Astrocyte (in vitro differentiated cells and primary cell): Measurements from ENCODE around the gene CCNH. TPM values are rescaled to one million over a fixed set of nuclear protein-coding genes. Genes with fewer than 3 reads are reported as not detected.

ENCODE experiments used
- DNase-seq: peaks from one replicate; pipeline ENCODE4 v3.0.0-alpha.2; 2010; ENCODE audit warnings: low read depth
- FAIRE-seq: peaks from 2 replicates; lab custom pipeline; 2011; peaks lifted over from hg19 to GRCh38; lab: Jason Lieb, UNC
- H2AFZ ChIP-seq: 2 replicates; pipeline ENCODE4 v1.6.0; 2012; ENCODE audit warnings: low read depth, low read length, inconsistent platforms
- H3K27ac ChIP-seq: 2 replicates; pipeline ENCODE4 v1.5.1; 2011; ENCODE audit warnings: low read depth, low read length, inconsistent platforms
- H3K27me3 ChIP-seq: 2 replicates; pipeline ENCODE4 v1.6.0; 2011; ENCODE audit warnings: low read length, inconsistent platforms; ENCODE audit not compliant: insufficient read depth
- H3K36me3 ChIP-seq: 2 replicates; pipeline ENCODE4 v1.5.1; 2011; ENCODE audit warnings: low read length, inconsistent platforms; ENCODE audit not compliant: insufficient read depth
- H3K4me1 ChIP-seq: 2 replicates; pipeline ENCODE4 v1.5.1; 2011; ENCODE audit warnings: low read length, inconsistent platforms; ENCODE audit not compliant: insufficient read depth
- H3K4me2 ChIP-seq: 2 replicates; pipeline ENCODE4 v1.6.0; 2012; ENCODE audit warnings: low read length, inconsistent platforms
- H3K4me3 ChIP-seq: 2 replicates; pipeline ENCODE4 v1.5.1; 2011; ENCODE audit warnings: low read depth, mild to moderate bottlenecking, low read length, inconsistent platforms; ENCODE audit not compliant: insufficient read depth
- H3K79me2 ChIP-seq: 2 replicates; pipeline ENCODE4 v1.6.0; 2012; ENCODE audit warnings: mild to moderate bottlenecking, low read length, inconsistent platforms; ENCODE audit not compliant: insufficient read depth
- H3K9ac ChIP-seq: 2 replicates; pipeline ENCODE4 v1.6.0; 2012; ENCODE audit warnings: mild to moderate bottlenecking, low read length, inconsistent platforms
- H3K9me3 ChIP-seq: 2 replicates; pipeline ENCODE4 v1.5.1; 2012; ENCODE audit warnings: low read depth, mild to moderate bottlenecking, low read length, inconsistent platforms; ENCODE audit not compliant: insufficient read depth
- H4K20me1 ChIP-seq: 2 replicates; pipeline ENCODE4 v1.6.0; 2012; ENCODE audit warnings: low read length, inconsistent platforms; ENCODE audit not compliant: insufficient read depth
- H3K27ac Mint-ChIP-seq: one replicate; pipeline ENCODE4 v1.8.0; 2021; ENCODE audit warnings: mild to moderate bottlenecking, mixed read lengths; ENCODE audit not compliant: unreplicated experiment
- H3K27me3 Mint-ChIP-seq: one replicate; pipeline ENCODE4 v1.8.0; 2021; ENCODE audit warnings: low read depth, mixed read lengths; ENCODE audit not compliant: unreplicated experiment
- H3K36me3 Mint-ChIP-seq: one replicate; pipeline ENCODE4 v1.8.0; 2021; ENCODE audit warnings: low read depth, mixed read lengths; ENCODE audit not compliant: unreplicated experiment
- H3K4me1 Mint-ChIP-seq: one replicate; pipeline ENCODE4 v1.8.0; 2021; ENCODE audit warnings: low read depth, mixed read lengths; ENCODE audit not compliant: unreplicated experiment
- H3K4me3 Mint-ChIP-seq: one replicate; pipeline ENCODE4 v1.8.0; 2021; ENCODE audit warnings: mild to moderate bottlenecking, moderate library complexity, mixed read lengths; ENCODE audit not compliant: unreplicated experiment
- H3K9me3 Mint-ChIP-seq: one replicate; pipeline ENCODE4 v1.8.0; 2021; ENCODE audit warnings: mild to moderate bottlenecking, mixed read lengths; ENCODE audit not compliant: unreplicated experiment
- CTCF ChIP-seq: IDR thresholded peaks from 2 replicates; pipeline ENCODE4 v1.5.1; 2011; ENCODE audit warnings: low read depth, mild to moderate bottlenecking, inconsistent platforms, low read length, moderate library complexity; ENCODE audit not compliant: insufficient read depth
- EZH2 ChIP-seq: IDR thresholded peaks from 2 replicates; pipeline ENCODE4 v1.6.1; 2012; ENCODE audit warnings: mild to moderate bottlenecking, low read length, inconsistent platforms; ENCODE audit not compliant: insufficient read depth
- total RNA-seq: library from RNA; stranded (reverse); gene quantifications from 2 replicates; pipeline ENCODE4 v1.2.1, GENCODE V29; 2021

The CCNH gene
- total RNA-seq, 1 donor from 2014 or later: 30.5 TPM

- Histone ChIP-seq H3K79me2 (peaks cover 4% of the 10 kb centered on the region), H3K27ac (no peak overlapping the region), H3K9me3 (no peaks in the 10 kb centered on the region), H4K20me1 (no peaks in the 10 kb centered on the region), H3K4me1 (no peaks in the 10 kb centered on the region), H2AFZ (no peak overlapping the region), H3K4me2 (no peak overlapping the region), H3K27me3 (no peaks in the 10 kb centered on the region), H3K9ac (no peak overlapping the region), H3K36me3 (peaks cover 23% of the 10 kb centered on the region), H3K4me3 (no peak overlapping the region)
- peaks cover 4% of the 10 kb centered on the region for H3K9me3 Mint-ChIP-seq
- H3K4me3 Mint-ChIP-seq: no peak overlapping the region
- TF ChIP-seq CTCF: no peak
- no peak for TF ChIP-seq EZH2
- H3K27me3 Mint-ChIP-seq: no peaks in the 10 kb centered on the region
- H3K27ac Mint-ChIP-seq: no peak overlapping the region
- DNase-seq: peak; percentile 24
- FAIRE-seq: no peak
- H3K36me3 Mint-ChIP-seq: peaks cover 17% of the 10 kb centered on the region
- no peaks in the 10 kb centered on the region for H3K4me1 Mint-ChIP-seq
Observed at GRCh38 chr5:87347841-87348240, 64.9 kb downstream of the CCNH start.

- H3K36me3 ChIP-seq: peaks cover 23% of the 10 kb centered on the region
- H3K4me3 ChIP-seq: no peak overlapping the region
- FAIRE-seq: no peak
- no peaks in the 10 kb centered on the region for H3K4me1 ChIP-seq
- Mint-ChIP-seq H3K4me3 (no peak overlapping the region), H3K27me3 (no peaks in the 10 kb centered on the region), H3K27ac (no peak overlapping the region), H3K9me3 (peaks cover 4% of the 10 kb centered on the region), H3K36me3 (peaks cover 17% of the 10 kb centered on the region), H3K4me1 (no peaks in the 10 kb centered on the region)
- H2AFZ ChIP-seq: no peak overlapping the region
- no peak overlapping the region for H3K4me2 ChIP-seq
- H3K79me2 ChIP-seq: peaks cover 4% of the 10 kb centered on the region
- H3K27ac ChIP-seq: no peak overlapping the region
- TF ChIP-seq CTCF (no peak), EZH2 (no peak)
- no peaks in the 10 kb centered on the region for H4K20me1 ChIP-seq
- H3K9me3 ChIP-seq: no peaks in the 10 kb centered on the region
- H3K9ac ChIP-seq: no peak overlapping the region
- H3K27me3 ChIP-seq: no peaks in the 10 kb centered on the region
- DNase-seq: peak; percentile 51
Observed at GRCh38 chr5:87347272-87347671, 65.5 kb downstream of the CCNH start.

Other genes with a start within 250 kb of the CCNH start
- 62.8 and 64.1 TPM in 2 replicates for gene RASA1, start 145.0 kb downstream of the CCNH start, total RNA-seq